GM23338 (cell line): ENCODE results near the gene TRMT61A. TPM values are rescaled to one million over a fixed set of nuclear protein-coding genes. Genes with fewer than 3 reads are reported as not detected.

Experiments used
- ATAC-seq: fragments of 200-7000 bp; cut with Tn5 transposase; 3 replicates; pipeline ENCODE4 v1.9.1; 2020
- DNase-seq: peaks from one replicate; pipeline ENCODE4 v3.0.0-alpha.2; 2015; ENCODE audit warnings: low spot score
- H2AFZ ChIP-seq: fragments of 200-600 bp; sonication (generic); 2 replicates; pipeline ENCODE4 v1.8.0; 2016; ENCODE audit warnings: antibody characterized with exemption, mild to moderate bottlenecking, moderate library complexity
- H3F3A ChIP-seq: fragments of 200-600 bp; sonication (generic); replicated peaks from 2 replicates; pipeline ENCODE4 v1.8.0; 2017; ENCODE audit warnings: antibody characterized with exemption, mixed run types, low read depth
- H3K27ac ChIP-seq: fragments of 200-600 bp; sonication (generic); 2 replicates; pipeline ENCODE4 v1.6.1; 2016; ENCODE audit warnings: low read depth
- H3K27me3 ChIP-seq: fragments of 200-600 bp; sonication (generic); 2 replicates; pipeline ENCODE4 v1.8.0; 2016; ENCODE audit warnings: mild to moderate bottlenecking, mixed run types, moderate library complexity; ENCODE audit not compliant: insufficient read depth
- H3K36me3 ChIP-seq: fragments of 200-600 bp; sonication (generic); 2 replicates; pipeline ENCODE4 v1.8.0; 2016; ENCODE audit warnings: mild to moderate bottlenecking; ENCODE audit not compliant: insufficient read depth
- H3K4me1 ChIP-seq: fragments of 200-600 bp; sonication (generic); 2 replicates; pipeline ENCODE4 v1.8.0; 2016; ENCODE audit warnings: mild to moderate bottlenecking, moderate library complexity; ENCODE audit not compliant: insufficient read depth
- H3K4me2 ChIP-seq: fragments of 200-600 bp; sonication (generic); 2 replicates; pipeline ENCODE4 v1.7.1; 2017; ENCODE audit warnings: mixed run types
- H3K4me3 ChIP-seq: fragments of 200-600 bp; sonication (generic); 2 replicates; pipeline ENCODE4 v1.6.1; 2016; ENCODE audit warnings: mixed run types
- H3K79me2 ChIP-seq: fragments of 200-600 bp; sonication (generic); replicated peaks from 2 replicates; pipeline ENCODE4 v1.8.0; 2017; ENCODE audit warnings: mild to moderate bottlenecking; ENCODE audit not compliant: insufficient read depth
- H3K9me2 ChIP-seq: fragments of 200-600 bp; sonication (generic); 2 replicates; pipeline ENCODE4 v1.8.0; 2017; ENCODE audit not compliant: insufficient read depth
- H4K20me1 ChIP-seq: fragments of 200-600 bp; sonication (generic); replicated peaks from 2 replicates; pipeline ENCODE4 v1.8.0; 2017; ENCODE audit warnings: mild to moderate bottlenecking; ENCODE audit not compliant: insufficient read depth
- H3K27ac Mint-ChIP-seq: 2 replicates; pipeline ENCODE4 v1.8.0; 2020; ENCODE audit warnings: inconsistent platforms, mild to moderate bottlenecking, moderate library complexity, mixed read lengths
- H3K27me3 Mint-ChIP-seq: 3 replicates; pipeline ENCODE4 v1.8.0; 2022; ENCODE audit warnings: low read depth, mild to moderate bottlenecking, moderate library complexity, mixed read lengths, inconsistent platforms; ENCODE audit not compliant: insufficient read depth, poor library complexity
- H3K36me3 Mint-ChIP-seq: 3 replicates; pipeline ENCODE4 v1.8.0; 2021; ENCODE audit warnings: low read depth, mild to moderate bottlenecking, inconsistent platforms, moderate library complexity, mixed read lengths
- H3K4me1 Mint-ChIP-seq: 3 replicates; pipeline ENCODE4 v1.8.0; 2020; ENCODE audit warnings: mild to moderate bottlenecking, inconsistent platforms, mixed read lengths
- H3K4me3 Mint-ChIP-seq: 3 replicates; pipeline ENCODE4 v1.8.0; 2021; ENCODE audit warnings: moderate library complexity, mild to moderate bottlenecking, inconsistent platforms, mixed read lengths
- H3K9me3 Mint-ChIP-seq: 3 replicates; pipeline ENCODE4 v1.8.0; 2020; ENCODE audit warnings: moderate library complexity, mild to moderate bottlenecking, inconsistent platforms, mixed read lengths
- CREB1 ChIP-seq: fragments of 250-450 bp; sonication (Bioruptor Pico); IDR thresholded peaks from 2 replicates; pipeline ENCODE4 v1.5.0; 2020; ENCODE audit warnings: low read depth, mild to moderate bottlenecking, moderate library complexity
- EZH2 ChIP-seq: fragments of 200-600 bp; sonication (generic); IDR thresholded peaks from one replicate; pipeline ENCODE4 v1.8.0; 2017; ENCODE audit warnings: antibody characterized with exemption, mild to moderate bottlenecking, low read depth; ENCODE audit not compliant: unreplicated experiment
- EZH2phosphoT487 ChIP-seq: fragments of 200-600 bp; sonication (generic); IDR thresholded peaks from one replicate; pipeline ENCODE4 v1.8.1; 2018; ENCODE audit warnings: antibody characterized with exemption; ENCODE audit not compliant: unreplicated experiment
- JUNB ChIP-seq: IDR thresholded peaks from one replicate; pipeline ENCODE4 v1.6.1; 2016; ENCODE audit warnings: antibody characterized with exemption; ENCODE audit not compliant: unreplicated experiment
- NANOG ChIP-seq: IDR thresholded peaks from 2 replicates; pipeline ENCODE4 v1.6.1; 2016; ENCODE audit warnings: antibody characterized with exemption, borderline replicate concordance
- POLR2AphosphoS5 ChIP-seq: IDR thresholded peaks from 2 replicates; pipeline ENCODE4 v1.6.1; 2016; ENCODE audit warnings: antibody characterized with exemption, low read depth
- STAT1 ChIP-seq: IDR thresholded peaks from one replicate; pipeline ENCODE4 v1.6.1; 2016; ENCODE audit warnings: antibody characterized with exemption; ENCODE audit not compliant: unreplicated experiment
- ZNF114 ChIP-seq: fragments of 250-450 bp; sonication (Bioruptor Pico); IDR thresholded peaks from 2 replicates; pipeline ENCODE4 v1.5.0; 2020; ENCODE audit warnings: mild to moderate bottlenecking, moderate library complexity
- polyA plus RNA-seq: library from polyadenylated mRNA; unstranded; fragments of >200 nt; fragmentation: Nextera tagmentation; extraction: Ambion mirVana; gene quantifications from 2 replicates; pipeline ENCODE4 v1.2.1, GENCODE V29; 2016
- total RNA-seq: library from RNA; depleted of rRNA; stranded (reverse); fragments of >200 nt; shearing (Covaris generic); gene quantifications from 2 replicates; pipeline ENCODE4 v1.2.3, GENCODE V29; 2014
- TF ChIP-seq, protein P1 (sequence below), 2 experiments: fragments of 200-600 bp in 1 of 2; sonication (generic) in 1 of 2; conservative IDR thresholded peaks; 2 replicates each; pipeline versions ENCODE4 v1.5.1 to v1.6.1; 2016 to 2017; ENCODE audit warnings: antibody characterized with exemption in 2 of 2, low read depth in 2 of 2, mild to moderate bottlenecking in 2 of 2, moderate library complexity in 1 of 2
- TF ChIP-seq, protein P2 (sequence below): IDR thresholded peaks from 2 replicates; pipeline ENCODE4 v1.6.1; 2016; ENCODE audit warnings: antibody characterized with exemption

Gene TRMT61A
- total and polyA plus RNA-seq, 2 experiments from 2014 or later: 13.4 to 28.2 TPM

DNA sequence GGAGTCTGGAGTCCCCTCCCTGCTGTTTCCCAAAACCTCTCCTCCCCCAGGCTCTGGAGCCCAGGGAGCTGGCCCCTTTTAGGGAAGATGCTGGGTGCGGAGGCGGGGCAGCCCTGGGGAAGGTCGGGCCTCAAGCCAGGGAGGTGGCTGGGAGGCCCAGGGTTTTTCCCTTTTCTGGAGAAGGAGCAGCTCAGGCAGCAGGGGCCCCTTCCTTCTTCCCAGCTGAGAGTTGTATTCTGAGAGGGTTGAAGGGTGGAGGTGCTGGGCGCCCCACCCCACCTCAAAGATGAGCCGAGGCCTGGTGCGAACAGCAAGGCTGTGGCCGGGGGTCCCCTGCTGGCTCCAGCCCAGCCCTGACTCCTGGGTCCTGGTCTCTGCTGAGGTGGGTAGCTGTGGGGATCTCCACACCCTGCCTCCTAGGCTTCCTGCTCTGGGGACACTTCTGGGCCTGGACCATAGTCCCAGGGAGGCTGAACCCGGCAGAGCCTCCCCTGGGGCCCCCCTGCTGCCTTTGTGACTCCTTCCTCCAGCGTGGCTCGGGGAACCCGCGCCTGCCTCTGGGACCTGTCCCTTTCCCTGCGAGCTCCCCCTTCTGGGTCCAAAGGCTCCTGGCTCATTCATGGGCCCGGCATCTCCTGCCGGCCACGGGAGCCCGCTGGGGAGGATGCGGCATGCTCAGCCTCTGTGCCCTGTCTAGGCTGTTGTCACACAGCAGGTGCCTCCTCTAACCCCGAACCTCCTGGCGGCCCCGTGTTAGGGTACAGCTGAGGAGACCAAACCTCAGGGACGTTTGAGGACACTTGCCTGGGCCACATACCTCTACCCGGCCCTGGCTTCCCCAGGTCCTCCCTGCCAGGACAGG is 4.4 kb downstream of the TRMT61A start (continued):
- TF ChIP-seq, protein P1, sequence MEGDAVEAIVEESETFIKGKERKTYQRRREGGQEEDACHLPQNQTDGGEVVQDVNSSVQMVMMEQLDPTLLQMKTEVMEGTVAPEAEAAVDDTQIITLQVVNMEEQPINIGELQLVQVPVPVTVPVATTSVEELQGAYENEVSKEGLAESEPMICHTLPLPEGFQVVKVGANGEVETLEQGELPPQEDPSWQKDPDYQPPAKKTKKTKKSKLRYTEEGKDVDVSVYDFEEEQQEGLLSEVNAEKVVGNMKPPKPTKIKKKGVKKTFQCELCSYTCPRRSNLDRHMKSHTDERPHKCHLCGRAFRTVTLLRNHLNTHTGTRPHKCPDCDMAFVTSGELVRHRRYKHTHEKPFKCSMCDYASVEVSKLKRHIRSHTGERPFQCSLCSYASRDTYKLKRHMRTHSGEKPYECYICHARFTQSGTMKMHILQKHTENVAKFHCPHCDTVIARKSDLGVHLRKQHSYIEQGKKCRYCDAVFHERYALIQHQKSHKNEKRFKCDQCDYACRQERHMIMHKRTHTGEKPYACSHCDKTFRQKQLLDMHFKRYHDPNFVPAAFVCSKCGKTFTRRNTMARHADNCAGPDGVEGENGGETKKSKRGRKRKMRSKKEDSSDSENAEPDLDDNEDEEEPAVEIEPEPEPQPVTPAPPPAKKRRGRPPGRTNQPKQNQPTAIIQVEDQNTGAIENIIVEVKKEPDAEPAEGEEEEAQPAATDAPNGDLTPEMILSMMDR (conservative IDR thresholded peaks at IDR 0.05; ENCODE audit: low read depth in 2 of 2): no peak
- TF ChIP-seq ZNF114 (CRISPR knock-in tag) (no peak), POLR2AphosphoS5 (no peak), NANOG (no peak)
- TF ChIP-seq, protein P2, sequence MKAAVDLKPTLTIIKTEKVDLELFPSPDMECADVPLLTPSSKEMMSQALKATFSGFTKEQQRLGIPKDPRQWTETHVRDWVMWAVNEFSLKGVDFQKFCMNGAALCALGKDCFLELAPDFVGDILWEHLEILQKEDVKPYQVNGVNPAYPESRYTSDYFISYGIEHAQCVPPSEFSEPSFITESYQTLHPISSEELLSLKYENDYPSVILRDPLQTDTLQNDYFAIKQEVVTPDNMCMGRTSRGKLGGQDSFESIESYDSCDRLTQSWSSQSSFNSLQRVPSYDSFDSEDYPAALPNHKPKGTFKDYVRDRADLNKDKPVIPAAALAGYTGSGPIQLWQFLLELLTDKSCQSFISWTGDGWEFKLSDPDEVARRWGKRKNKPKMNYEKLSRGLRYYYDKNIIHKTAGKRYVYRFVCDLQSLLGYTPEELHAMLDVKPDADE: no peak

DNA sequence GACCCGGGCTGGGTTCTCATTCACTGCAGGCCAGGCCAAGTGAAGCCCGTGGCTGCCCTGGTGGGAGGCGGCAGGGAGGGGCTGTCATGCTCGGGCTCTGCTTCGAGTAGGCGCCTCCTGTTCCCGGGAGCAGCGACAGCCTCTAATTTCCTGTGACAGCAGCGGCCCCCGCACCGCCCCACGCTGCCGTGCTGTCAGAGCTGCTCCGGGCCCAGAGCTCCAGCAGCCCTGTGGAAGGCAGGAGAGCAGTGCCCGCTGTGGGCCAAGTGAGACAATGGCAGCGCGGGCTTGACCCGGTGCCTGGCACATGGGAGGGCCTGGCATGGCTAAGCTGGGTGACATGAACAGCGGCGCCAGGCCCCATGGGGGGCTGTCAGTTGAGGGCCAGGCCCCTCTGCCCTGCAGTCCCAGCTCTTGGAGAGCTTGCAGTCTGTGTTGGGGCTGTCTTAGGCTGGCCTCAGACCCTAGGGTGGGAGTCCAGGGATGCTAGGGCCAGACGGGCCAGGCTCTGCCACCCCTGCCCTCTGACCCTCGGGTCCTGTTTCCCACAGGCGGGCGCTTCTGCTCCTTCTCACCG is 5.1 kb downstream of the TRMT61A start:
- no peak for TF ChIP-seq STAT1
- no peak for TF ChIP-seq EZH2phosphoT487
- no peak for TF ChIP-seq JUNB

DNA sequence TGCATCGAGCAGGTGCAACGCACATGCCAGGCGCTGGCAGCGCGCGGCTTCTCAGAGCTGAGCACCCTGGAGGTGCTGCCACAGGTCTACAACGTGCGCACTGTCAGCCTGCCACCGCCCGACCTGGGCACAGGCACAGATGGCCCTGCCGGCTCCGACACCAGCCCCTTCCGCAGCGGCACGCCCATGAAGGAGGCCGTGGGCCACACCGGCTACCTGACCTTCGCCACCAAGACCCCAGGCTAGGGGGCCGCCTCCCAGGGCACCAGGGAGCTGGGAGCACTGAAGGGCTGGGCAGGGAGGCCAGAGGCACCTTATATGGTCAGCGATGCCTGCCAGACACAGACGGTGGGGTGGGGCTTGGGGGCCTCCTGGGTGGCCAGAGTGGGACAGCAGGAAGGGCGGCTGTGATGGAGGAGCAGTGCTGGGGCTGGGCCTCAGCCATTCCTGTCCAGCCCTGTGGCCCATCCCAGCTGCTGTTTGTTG is 5.6 kb downstream of the TRMT61A start:
- H3K27me3 Mint-ChIP-seq: peaks cover 11% of the 10 kb centered on the region
- Histone ChIP-seq H3K4me1 (no peaks in the 10 kb centered on the region), H3K4me3 (no peak overlapping the region), H3K27ac (no peak overlapping the region), H2AFZ (no peak overlapping the region), H4K20me1 (peaks cover 10% of the 10 kb centered on the region), H3K9me2 (no peaks in the 10 kb centered on the region), H3K4me2 (no peak overlapping the region), H3K36me3 (no peaks in the 10 kb centered on the region), H3K79me2 (peaks cover 18% of the 10 kb centered on the region), H3K27me3 (no peaks in the 10 kb centered on the region), H3F3A (no peaks in the 10 kb centered on the region)
- ATAC-seq: no peak
- peaks cover 11% of the 10 kb centered on the region for H3K4me1 Mint-ChIP-seq
- no peak overlapping the region for H3K4me3 Mint-ChIP-seq
- H3K36me3 Mint-ChIP-seq: peaks cover 4% of the 10 kb centered on the region; the same call in 1 of the 3 replicates
- no peak for TF ChIP-seq EZH2
- no peak for TF ChIP-seq CREB1
- H3K27ac Mint-ChIP-seq: no peak overlapping the region
- DNase-seq: no peak
- H3K9me3 Mint-ChIP-seq: no peaks in the 10 kb centered on the region

More for the DNA sequence above, 5.1 kb downstream of the TRMT61A start:
- H3K4me1 ChIP-seq: no peaks in the 10 kb centered on the region
- peaks cover 4% of the 10 kb centered on the region; the same call in 1 of the 3 replicates for H3K36me3 Mint-ChIP-seq
- peaks cover 9% of the 10 kb centered on the region for H3K4me1 Mint-ChIP-seq
- no peaks in the 10 kb centered on the region for H3F3A ChIP-seq
- no peak for ATAC-seq
- peaks cover 10% of the 10 kb centered on the region for H4K20me1 ChIP-seq
- H3K27ac Mint-ChIP-seq: no peak overlapping the region
- no peaks in the 10 kb centered on the region for H3K36me3 ChIP-seq
- H3K4me3 Mint-ChIP-seq: no peak overlapping the region
- peaks cover 22% of the 10 kb centered on the region for H3K79me2 ChIP-seq
- H3K27me3 ChIP-seq: no peaks in the 10 kb centered on the region
- peaks cover 14% of the 10 kb centered on the region for H3K27me3 Mint-ChIP-seq
- H2AFZ ChIP-seq: no peak overlapping the region
- no peaks in the 10 kb centered on the region; the same call in 2 of the 3 replicates for H3K9me3 Mint-ChIP-seq
- H3K9me2 ChIP-seq: no peaks in the 10 kb centered on the region
- H3K4me3 ChIP-seq: no peak overlapping the region
- DNase-seq: no peak
- no peak overlapping the region for H3K4me2 ChIP-seq
- no peak overlapping the region for H3K27ac ChIP-seq
